PC-9 (cell line): ENCODE results near the gene SLC52A1.
"Not testable (repeated sequence)": the region's sequence is repeated elsewhere in the genome, so short reads cannot be mapped to it uniquely, and the experiment has no call there.

Experiments
- EZH2 ChIP-seq: fragments of 200-600 bp; sonication (generic); IDR thresholded peaks from 2 replicates; pipeline ENCODE4 v1.8.0; 2017; ENCODE audit warnings: antibody characterized with exemption, low read depth
- TF ChIP-seq, protein P1 (sequence below): fragments of 200-600 bp; sonication (generic); conservative IDR thresholded peaks from 2 replicates; pipeline ENCODE4 v1.6.1; 2017; ENCODE audit warnings: mixed run types, antibody characterized with exemption, mild to moderate bottlenecking, moderate library complexity

DNA sequence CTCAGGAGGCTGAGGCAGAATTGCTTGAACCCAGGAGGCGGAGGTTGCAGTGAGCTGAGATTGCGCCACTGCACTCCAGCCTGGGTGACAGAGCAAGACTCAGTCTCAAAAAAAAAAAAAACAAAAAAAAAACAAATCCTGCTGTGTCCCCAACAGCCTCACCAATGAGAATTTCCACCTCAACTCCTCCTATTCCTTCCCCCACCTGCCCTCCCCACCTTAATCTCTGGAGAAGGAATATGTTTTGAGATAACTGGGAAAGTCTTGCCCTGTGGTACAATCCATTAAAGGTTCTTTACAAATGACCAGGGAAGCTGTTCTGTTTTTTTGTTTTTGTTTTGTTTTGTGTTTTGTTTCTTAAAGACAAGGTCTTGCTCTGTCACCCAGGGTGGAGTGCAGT, 5.1 kb downstream of the SLC52A1 start:
- not testable (repeated sequence) for TF ChIP-seq EZH2
- TF ChIP-seq, protein P1, sequence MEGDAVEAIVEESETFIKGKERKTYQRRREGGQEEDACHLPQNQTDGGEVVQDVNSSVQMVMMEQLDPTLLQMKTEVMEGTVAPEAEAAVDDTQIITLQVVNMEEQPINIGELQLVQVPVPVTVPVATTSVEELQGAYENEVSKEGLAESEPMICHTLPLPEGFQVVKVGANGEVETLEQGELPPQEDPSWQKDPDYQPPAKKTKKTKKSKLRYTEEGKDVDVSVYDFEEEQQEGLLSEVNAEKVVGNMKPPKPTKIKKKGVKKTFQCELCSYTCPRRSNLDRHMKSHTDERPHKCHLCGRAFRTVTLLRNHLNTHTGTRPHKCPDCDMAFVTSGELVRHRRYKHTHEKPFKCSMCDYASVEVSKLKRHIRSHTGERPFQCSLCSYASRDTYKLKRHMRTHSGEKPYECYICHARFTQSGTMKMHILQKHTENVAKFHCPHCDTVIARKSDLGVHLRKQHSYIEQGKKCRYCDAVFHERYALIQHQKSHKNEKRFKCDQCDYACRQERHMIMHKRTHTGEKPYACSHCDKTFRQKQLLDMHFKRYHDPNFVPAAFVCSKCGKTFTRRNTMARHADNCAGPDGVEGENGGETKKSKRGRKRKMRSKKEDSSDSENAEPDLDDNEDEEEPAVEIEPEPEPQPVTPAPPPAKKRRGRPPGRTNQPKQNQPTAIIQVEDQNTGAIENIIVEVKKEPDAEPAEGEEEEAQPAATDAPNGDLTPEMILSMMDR, result not testable (repeated sequence)
